Aorta (tissue), 5 donors: Measurements from ENCODE around the gene PPL. TPM values are rescaled to one million over a fixed set of nuclear protein-coding genes. Genes with fewer than 3 reads are reported as not detected.

Experiments
- ATAC-seq: fragments of 200-7000 bp; cut with Tn5 transposase; one replicate; pipeline ENCODE4 v1.9.1; 2022; ENCODE audit warnings: moderate library complexity; ENCODE audit not compliant: low FRiP score
- DNase-seq, 2 donors: peaks; one replicate each; pipeline ENCODE4 v3.0.0-alpha.2; 2020
- H3K27ac ChIP-seq, 2 donors: one replicate each; pipeline ENCODE4 v1.5.1; 2013; ENCODE audit warnings: low read length in 2 of 2, mild to moderate bottlenecking in 2 of 2, moderate library complexity in 2 of 2, control low read depth in 1 of 2, inconsistent platforms in 1 of 2, low read depth in 1 of 2
- H3K27me3 ChIP-seq, 2 donors: one replicate each; pipeline ENCODE4 v1.6.1; 2013; ENCODE audit warnings: control low read depth in 1 of 2, low read length in 1 of 2, mild to moderate bottlenecking in 1 of 2, moderate library complexity in 1 of 2; ENCODE audit not compliant: insufficient read depth in 2 of 2, control insufficient read depth in 1 of 2
- H3K36me3 ChIP-seq, 2 donors: one replicate each; pipeline ENCODE4 v1.6.1; 2013; ENCODE audit warnings: control low read depth in 1 of 2, low read length in 1 of 2, mild to moderate bottlenecking in 1 of 2; ENCODE audit not compliant: insufficient read depth in 2 of 2, control insufficient read depth in 1 of 2
- H3K4me1 ChIP-seq, 2 donors: one replicate each; pipeline ENCODE4 v1.6.1; 2013; ENCODE audit warnings: low read length in 2 of 2, control low read depth in 1 of 2, mild to moderate bottlenecking in 1 of 2, moderate library complexity in 1 of 2; ENCODE audit not compliant: insufficient read depth in 2 of 2, control insufficient read depth in 1 of 2
- H3K4me3 ChIP-seq, 2 donors: one replicate each; pipeline ENCODE4 v1.5.1; 2013; ENCODE audit warnings: low read length in 2 of 2, control low read depth in 1 of 2, mild to moderate bottlenecking in 1 of 2
- H3K9me3 ChIP-seq: one replicate; pipeline ENCODE4 v1.6.1; 2013; ENCODE audit warnings: mild to moderate bottlenecking, low read length; ENCODE audit not compliant: control insufficient read depth
- WGBS, 2 donors: extraction: QIAGEN DNeasy Blood & Tissue Kit; methylation state at CpG; one replicate each; pipeline ENCODE4 v1.1.7; 2013; 5-methylcytosine and 5-hydroxymethylcytosine counted together
- intact Hi-C, 2 donors: fragments of 100-400 bp; cut with DNase I; formaldehyde crosslinking; loops; one replicate each; pipeline versions ENCODE4 v1.14.2 to v1.15.0; 2022
- long read RNA-seq, 2 donors: library from polyadenylated mRNA; unstranded; transcript quantifications; one replicate each; pipeline ENCODE4 v2.0.0, GENCODE V29; 2020 to 2021
- polyA plus RNA-seq, 2 donors: library from polyadenylated mRNA; stranded (reverse); fragments of 200-250 nt; gene quantifications; one replicate each; pipeline ENCODE4 v1.2.3, GENCODE V29; 2013
- total RNA-seq, 2 donors: library from RNA; stranded (reverse); fragmentation: NEBNext Ultra II Directional; extraction: Animal tissue kit (Norgen Biotek cat#: 25700); gene quantifications; one replicate each; pipeline ENCODE4 v1.2.1, GENCODE V29; 2021
- donor health status: healthy with polysubstance abuse.
- donor health status: Bipolar disorder and iron deficiency.
- donor health status: DM: no; HTN: no; CAD: no.
- donor health status: DM: no; HTN: no; CAD: no.
- donor health status: DM: yes; HTN: yes; CAD: no.

The PPL gene
- 10 to 100 TPM; 11.9 to 22.9 TPM for total RNA-seq
- polyA plus RNA-seq: 10 to 100 TPM in 1 of 2 donors, 1 to 10 TPM in 1; 5.9 to 23.9 TPM
- long read RNA-seq, donor 1, partial matches to known transcripts: 7 of 37 reads
- long read RNA-seq, donor 1, other reads (novel, unspliced or antisense): 30 of 37 reads
- long read RNA-seq, donor 2, full-length matches to known transcripts: 3 of 38 reads
- long read RNA-seq, donor 2, partial matches to known transcripts: 9 of 38 reads
- long read RNA-seq, donor 2, other reads (novel, unspliced or antisense): 26 of 38 reads

- ATAC-seq: peak; percentile 24
- intact Hi-C loops: no loop called here
- no peak within 1 kb of the TSS for H3K27ac ChIP-seq
- no peaks in the 10 kb centered on the region for H3K36me3 ChIP-seq
- DNase-seq: no peak
- H3K4me3 ChIP-seq: peak within 1 kb of the TSS; percentile 53 to 74
- no peaks in the 10 kb centered on the region for H3K4me1 ChIP-seq
- 12 to 13% methylated on average over 60 to 76 of the region's 76 CpGs for WGBS, 2 donors
- no peaks in the 10 kb centered on the region for H3K9me3 ChIP-seq
- no peaks in the 10 kb centered on the region for H3K27me3 ChIP-seq
Measured at GRCh38 chr16:4936991-4937781, at the start of gene PPL. Gene PPL, minus strand, starts transcription at chr16:4937148. Its CDS starts 103 bp downstream, at chr16:4937045.

DNA sequence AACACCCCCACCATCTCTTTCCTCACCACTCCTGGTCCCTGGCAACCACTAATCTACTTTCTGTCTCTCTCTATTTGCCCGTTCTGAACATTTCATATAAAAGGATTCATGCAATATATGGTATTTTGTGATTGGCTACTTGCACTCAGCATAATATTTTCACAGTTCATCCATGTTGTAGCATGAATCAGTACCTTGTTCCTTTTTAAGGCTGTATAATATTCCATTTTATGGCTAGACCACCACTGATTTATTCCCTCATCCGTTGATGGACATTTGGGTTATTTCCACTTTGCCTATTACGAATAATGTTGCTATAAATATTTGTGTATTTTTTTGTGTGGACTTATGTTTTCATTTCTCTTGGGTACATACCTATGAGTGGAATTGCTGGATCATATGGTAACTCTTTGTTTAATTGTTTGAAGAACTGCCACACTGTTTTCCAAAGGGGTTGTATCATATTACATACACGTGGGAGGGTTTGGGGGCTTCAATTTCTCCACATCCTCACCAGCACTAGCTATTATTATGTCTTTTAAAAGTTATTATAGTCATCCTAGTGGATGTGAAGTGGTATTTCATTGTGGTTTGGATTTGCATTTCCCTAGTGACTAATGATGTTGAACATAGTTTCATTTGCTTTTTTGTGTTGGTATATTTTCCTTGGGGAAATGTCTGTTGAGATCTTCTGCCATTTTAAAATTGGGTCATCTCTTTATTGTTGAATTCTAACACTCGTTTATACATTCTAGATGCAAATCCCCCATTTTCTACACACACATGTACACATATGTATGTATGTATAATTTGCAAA is 47.4 kb upstream of the PPL start:
- Histone ChIP-seq H3K27me3 (no peaks in the 10 kb centered on the region), H3K36me3 (no peaks in the 10 kb centered on the region), H3K9me3 (peaks cover 4% of the 10 kb centered on the region), H3K4me3 (no peak overlapping the region), H3K27ac (no peak overlapping the region), H3K4me1 (no peaks in the 10 kb centered on the region)
- intact Hi-C loops: no loop called here
- ATAC-seq: no peak
- 71 to 73% methylated on average over 5 of the region's 5 CpGs for WGBS, 2 donors
- DNase-seq: no peak

- ATAC-seq: no peak
- WGBS, 2 donors: 27 to 35% methylated on average over 19 to 20 of the region's 20 CpGs
- no peaks in the 10 kb centered on the region for H3K36me3 ChIP-seq
- intact Hi-C loops: no loop called here
- DNase-seq: peak in 1 of 2 donors; percentile 23
- H3K27ac ChIP-seq: no peak overlapping the region
- no peak overlapping the region for H3K4me3 ChIP-seq
- no peaks in the 10 kb centered on the region for H3K4me1 ChIP-seq
- H3K27me3 ChIP-seq: no peaks in the 10 kb centered on the region
- no peaks in the 10 kb centered on the region for H3K9me3 ChIP-seq
Measured at GRCh38 chr16:4982056-4982867, 45.3 kb upstream of the PPL start.

GRCh38 chr16:4981473-4981872 is 44.5 kb upstream of the PPL start:
- DNase-seq (peak in 1 of 2 donors; percentile 21), ATAC-seq (no peak)
- 76 to 86% methylated on average over 7 of the region's 7 CpGs for WGBS, 2 donors
- Histone ChIP-seq H3K27me3 (no peaks in the 10 kb centered on the region), H3K4me3 (no peak overlapping the region), H3K36me3 (no peaks in the 10 kb centered on the region), H3K27ac (no peak overlapping the region), H3K9me3 (no peaks in the 10 kb centered on the region), H3K4me1 (no peaks in the 10 kb centered on the region)
- intact Hi-C loops: no loop called here

- Histone ChIP-seq H3K4me1 (no peaks in the 10 kb centered on the region), H3K36me3 (no peaks in the 10 kb centered on the region), H3K27ac (no peak overlapping the region), H3K4me3 (no peak overlapping the region), H3K9me3 (no peaks in the 10 kb centered on the region), H3K27me3 (no peaks in the 10 kb centered on the region)
- ATAC-seq (no peak), DNase-seq (peak; percentile 21 to 33)
- 71 to 76% methylated on average over 10 of the region's 10 CpGs for WGBS, 2 donors
- intact Hi-C loops: no loop called here
Measured at GRCh38 chr16:4980691-4981090, 43.7 kb upstream of the PPL start.

- DNase-seq (peak in 1 of 2 donors; percentile 2), ATAC-seq (no peak)
- WGBS, 2 donors: 75 to 78% methylated on average over 25 of the region's 25 CpGs
- no peak overlapping the region for H3K27ac ChIP-seq
- no peaks in the 10 kb centered on the region for H3K27me3 ChIP-seq
- H3K4me3 ChIP-seq: no peak overlapping the region
- intact Hi-C loops: no loop called here
- H3K4me1 ChIP-seq: no peaks in the 10 kb centered on the region
- H3K36me3 ChIP-seq: no peaks in the 10 kb centered on the region
- no peaks in the 10 kb centered on the region for H3K9me3 ChIP-seq
Measured at GRCh38 chr16:4979736-4980660, 43.0 kb upstream of the PPL start.

DNA sequence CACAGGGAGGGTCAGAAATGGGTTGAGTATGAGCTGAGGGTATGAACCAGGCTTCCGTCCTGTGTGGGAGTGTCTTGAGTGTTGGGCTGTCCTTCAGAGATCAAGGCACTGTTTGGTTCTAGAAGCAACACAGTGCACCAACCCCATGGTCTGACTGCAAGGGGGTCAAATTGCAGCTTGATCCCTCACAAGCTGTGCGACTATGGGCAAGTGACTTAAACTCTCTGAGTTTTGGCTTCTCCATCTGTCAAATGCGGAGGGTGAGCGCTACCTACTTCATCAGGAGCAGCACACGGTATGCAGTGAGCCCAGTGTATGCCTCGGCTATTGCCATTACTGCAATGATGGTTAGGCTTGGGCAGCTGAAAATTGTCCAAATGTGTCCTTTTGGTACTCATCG is 42.2 kb upstream of the PPL start:
- no peaks in the 10 kb centered on the region for H3K4me1 ChIP-seq
- no peak overlapping the region for H3K27ac ChIP-seq
- no peaks in the 10 kb centered on the region for H3K9me3 ChIP-seq
- H3K36me3 ChIP-seq: no peaks in the 10 kb centered on the region
- no peak overlapping the region for H3K4me3 ChIP-seq
- ATAC-seq: no peak
- intact Hi-C loops: no loop called here
- no peaks in the 10 kb centered on the region for H3K27me3 ChIP-seq
- DNase-seq: no peak
- 73 to 75% methylated on average over 7 of the region's 7 CpGs for WGBS, 2 donors
